ENCODE data around the gene PCYT2.

DNA sequence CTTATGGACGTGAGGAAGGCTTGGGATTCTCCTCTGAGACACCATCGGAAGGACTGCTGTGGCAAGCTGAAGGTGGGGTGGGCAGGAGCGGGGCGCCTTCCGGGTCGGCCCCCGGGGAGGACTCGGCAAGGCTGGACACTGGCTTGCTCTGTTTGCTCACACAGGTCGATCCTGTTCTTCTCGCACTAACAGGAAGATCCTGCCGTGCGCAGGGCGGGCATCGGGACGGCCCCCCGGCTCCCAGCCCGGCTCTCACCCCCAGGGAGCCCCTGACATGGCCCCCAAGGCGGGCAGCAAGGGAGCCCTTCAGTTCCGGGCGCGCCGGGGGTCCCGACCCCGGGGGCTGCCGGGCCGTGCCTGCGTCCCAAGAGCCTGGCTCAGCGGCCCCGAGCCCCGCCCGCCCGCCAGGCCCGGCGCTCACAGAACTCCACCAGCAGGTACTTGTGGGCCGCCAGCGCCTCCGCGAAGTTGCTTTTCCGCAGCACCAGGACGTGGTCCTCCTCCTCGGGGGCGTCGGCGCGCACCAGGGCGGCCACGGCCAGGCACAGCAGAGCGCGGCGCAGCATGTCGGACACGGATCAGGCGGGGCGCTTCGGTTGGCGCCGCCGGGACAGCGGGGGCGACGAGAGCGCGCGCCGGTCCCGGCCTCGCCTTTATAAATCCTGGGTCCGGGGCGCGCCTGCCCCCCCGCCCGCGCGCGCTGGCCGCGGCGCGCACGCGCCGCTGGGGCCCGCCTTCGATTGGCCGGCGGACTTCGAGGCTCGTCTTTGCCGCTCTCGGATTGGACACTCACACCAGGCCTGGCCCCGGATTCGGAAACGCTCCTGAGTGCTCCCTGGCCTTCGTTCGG, 51.1 kb downstream of the PCYT2 start, which contains the start of gene P4HB:
- TF ChIP-seq SREBF2 (CRISPR knock-in tag; IDR thresholded peaks at IDR 0.05) (no peak), TBP (optimal IDR thresholded peaks at IDR 0.05; ENCODE audit: low read depth, low read length) (peak; percentile 93), MTA3 (IDR thresholded peaks at IDR 0.05; ENCODE audit: borderline replicate concordance) (peak; percentile 57; the same call in 1 of the 2 replicates), FOXA1 (IDR thresholded peaks at IDR 0.05; ENCODE audit: borderline replicate concordance) (no peak), MYC (IDR thresholded peaks at IDR 0.05; ENCODE audit: low read depth, low read length) (peak; percentile 60; the same call in 1 of the 2 replicates), MYC (CRISPR knock-in tag; IDR thresholded peaks at IDR 0.05; ENCODE audit: borderline replicate concordance, low read depth) (no peak), ZNF217 (CRISPR knock-in tag; IDR thresholded peaks at IDR 0.05) (no peak), ZNF263 (CRISPR knock-in tag; IDR thresholded peaks at IDR 0.05; ENCODE audit: borderline replicate concordance) (no peak; the same call in 1 of the 2 replicates)
- TF ChIP-seq, protein P1, sequence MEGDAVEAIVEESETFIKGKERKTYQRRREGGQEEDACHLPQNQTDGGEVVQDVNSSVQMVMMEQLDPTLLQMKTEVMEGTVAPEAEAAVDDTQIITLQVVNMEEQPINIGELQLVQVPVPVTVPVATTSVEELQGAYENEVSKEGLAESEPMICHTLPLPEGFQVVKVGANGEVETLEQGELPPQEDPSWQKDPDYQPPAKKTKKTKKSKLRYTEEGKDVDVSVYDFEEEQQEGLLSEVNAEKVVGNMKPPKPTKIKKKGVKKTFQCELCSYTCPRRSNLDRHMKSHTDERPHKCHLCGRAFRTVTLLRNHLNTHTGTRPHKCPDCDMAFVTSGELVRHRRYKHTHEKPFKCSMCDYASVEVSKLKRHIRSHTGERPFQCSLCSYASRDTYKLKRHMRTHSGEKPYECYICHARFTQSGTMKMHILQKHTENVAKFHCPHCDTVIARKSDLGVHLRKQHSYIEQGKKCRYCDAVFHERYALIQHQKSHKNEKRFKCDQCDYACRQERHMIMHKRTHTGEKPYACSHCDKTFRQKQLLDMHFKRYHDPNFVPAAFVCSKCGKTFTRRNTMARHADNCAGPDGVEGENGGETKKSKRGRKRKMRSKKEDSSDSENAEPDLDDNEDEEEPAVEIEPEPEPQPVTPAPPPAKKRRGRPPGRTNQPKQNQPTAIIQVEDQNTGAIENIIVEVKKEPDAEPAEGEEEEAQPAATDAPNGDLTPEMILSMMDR (IDR thresholded peaks at IDR 0.05 in 2 of 3, conservative IDR thresholded peaks at IDR 0.05 in 1 of 3; ENCODE audit: insufficient read depth in 2 of 3, low read depth in 1 of 3, low read length in 3 of 3) = no peak
- TF ChIP-seq, protein P2, sequence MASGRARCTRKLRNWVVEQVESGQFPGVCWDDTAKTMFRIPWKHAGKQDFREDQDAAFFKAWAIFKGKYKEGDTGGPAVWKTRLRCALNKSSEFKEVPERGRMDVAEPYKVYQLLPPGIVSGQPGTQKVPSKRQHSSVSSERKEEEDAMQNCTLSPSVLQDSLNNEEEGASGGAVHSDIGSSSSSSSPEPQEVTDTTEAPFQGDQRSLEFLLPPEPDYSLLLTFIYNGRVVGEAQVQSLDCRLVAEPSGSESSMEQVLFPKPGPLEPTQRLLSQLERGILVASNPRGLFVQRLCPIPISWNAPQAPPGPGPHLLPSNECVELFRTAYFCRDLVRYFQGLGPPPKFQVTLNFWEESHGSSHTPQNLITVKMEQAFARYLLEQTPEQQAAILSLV (tag; IDR thresholded peaks at IDR 0.05) = no peak
- TF ChIP-seq, protein P3, sequence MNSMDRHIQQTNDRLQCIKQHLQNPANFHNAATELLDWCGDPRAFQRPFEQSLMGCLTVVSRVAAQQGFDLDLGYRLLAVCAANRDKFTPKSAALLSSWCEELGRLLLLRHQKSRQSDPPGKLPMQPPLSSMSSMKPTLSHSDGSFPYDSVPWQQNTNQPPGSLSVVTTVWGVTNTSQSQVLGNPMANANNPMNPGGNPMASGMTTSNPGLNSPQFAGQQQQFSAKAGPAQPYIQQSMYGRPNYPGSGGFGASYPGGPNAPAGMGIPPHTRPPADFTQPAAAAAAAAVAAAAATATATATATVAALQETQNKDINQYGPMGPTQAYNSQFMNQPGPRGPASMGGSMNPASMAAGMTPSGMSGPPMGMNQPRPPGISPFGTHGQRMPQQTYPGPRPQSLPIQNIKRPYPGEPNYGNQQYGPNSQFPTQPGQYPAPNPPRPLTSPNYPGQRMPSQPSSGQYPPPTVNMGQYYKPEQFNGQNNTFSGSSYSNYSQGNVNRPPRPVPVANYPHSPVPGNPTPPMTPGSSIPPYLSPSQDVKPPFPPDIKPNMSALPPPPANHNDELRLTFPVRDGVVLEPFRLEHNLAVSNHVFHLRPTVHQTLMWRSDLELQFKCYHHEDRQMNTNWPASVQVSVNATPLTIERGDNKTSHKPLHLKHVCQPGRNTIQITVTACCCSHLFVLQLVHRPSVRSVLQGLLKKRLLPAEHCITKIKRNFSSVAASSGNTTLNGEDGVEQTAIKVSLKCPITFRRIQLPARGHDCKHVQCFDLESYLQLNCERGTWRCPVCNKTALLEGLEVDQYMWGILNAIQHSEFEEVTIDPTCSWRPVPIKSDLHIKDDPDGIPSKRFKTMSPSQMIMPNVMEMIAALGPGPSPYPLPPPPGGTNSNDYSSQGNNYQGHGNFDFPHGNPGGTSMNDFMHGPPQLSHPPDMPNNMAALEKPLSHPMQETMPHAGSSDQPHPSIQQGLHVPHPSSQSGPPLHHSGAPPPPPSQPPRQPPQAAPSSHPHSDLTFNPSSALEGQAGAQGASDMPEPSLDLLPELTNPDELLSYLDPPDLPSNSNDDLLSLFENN (IDR thresholded peaks at IDR 0.05; ENCODE audit: low read depth in 2 of 2, low read length in 2 of 2) = no peak
- TF ChIP-seq, protein P4, sequence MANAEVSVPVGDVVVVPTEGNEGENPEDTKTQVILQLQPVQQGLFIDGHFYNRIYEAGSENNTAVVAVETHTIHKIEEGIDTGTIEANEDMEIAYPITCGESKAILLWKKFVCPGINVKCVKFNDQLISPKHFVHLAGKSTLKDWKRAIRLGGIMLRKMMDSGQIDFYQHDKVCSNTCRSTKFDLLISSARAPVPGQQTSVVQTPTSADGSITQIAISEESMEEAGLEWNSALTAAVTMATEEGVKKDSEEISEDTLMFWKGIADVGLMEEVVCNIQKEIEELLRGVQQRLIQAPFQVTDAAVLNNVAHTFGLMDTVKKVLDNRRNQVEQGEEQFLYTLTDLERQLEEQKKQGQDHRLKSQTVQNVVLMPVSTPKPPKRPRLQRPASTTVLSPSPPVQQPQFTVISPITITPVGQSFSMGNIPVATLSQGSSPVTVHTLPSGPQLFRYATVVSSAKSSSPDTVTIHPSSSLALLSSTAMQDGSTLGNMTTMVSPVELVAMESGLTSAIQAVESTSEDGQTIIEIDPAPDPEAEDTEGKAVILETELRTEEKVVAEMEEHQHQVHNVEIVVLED (CRISPR knock-in tag; IDR thresholded peaks at IDR 0.05) = no peak
- TF ChIP-seq, protein P5, sequence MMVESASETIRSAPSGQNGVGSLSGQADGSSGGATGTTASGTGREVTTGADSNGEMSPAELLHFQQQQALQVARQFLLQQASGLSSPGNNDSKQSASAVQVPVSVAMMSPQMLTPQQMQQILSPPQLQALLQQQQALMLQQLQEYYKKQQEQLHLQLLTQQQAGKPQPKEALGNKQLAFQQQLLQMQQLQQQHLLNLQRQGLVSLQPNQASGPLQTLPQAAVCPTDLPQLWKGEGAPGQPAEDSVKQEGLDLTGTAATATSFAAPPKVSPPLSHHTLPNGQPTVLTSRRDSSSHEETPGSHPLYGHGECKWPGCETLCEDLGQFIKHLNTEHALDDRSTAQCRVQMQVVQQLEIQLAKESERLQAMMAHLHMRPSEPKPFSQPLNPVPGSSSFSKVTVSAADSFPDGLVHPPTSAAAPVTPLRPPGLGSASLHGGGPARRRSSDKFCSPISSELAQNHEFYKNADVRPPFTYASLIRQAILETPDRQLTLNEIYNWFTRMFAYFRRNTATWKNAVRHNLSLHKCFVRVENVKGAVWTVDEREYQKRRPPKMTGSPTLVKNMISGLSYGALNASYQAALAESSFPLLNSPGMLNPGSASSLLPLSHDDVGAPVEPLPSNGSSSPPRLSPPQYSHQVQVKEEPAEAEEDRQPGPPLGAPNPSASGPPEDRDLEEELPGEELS (CRISPR knock-in tag; IDR thresholded peaks at IDR 0.05; ENCODE audit: borderline replicate concordance) = no peak
